ENCODE results near the gene ROBO1.
"Not testable (repeated sequence)": the region's sequence is repeated elsewhere in the genome, so short reads cannot be mapped to it uniquely, and the experiment has no call there.

Gene ROBO1

GRCh38 chr3:78911394-78911793 is 856.4 kb downstream of the ROBO1 start:
- no peak for DNase-seq (ENCODE audit: low read depth)

DNA sequence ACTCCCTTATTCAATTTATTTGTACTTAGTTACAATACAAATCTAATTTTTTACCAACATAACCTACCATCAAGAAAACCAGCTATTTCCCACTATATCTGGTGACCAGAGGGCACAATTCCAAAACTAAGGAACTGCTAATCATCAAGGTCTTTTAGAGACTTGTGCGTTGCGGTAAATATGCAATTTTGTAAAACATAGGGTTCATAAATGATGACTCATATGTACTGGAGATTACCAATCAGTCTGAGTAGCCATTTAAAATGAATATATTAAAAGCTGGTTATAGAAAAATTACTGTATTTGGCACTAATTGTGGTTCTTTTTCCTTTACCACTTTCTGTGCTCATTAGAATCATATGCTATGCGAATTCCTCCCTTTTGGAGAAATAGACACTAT is 859.6 kb downstream of the ROBO1 start:
- no peak for DNase-seq (ENCODE audit: low read depth)

GRCh38 chr3:78907367-78907766 is 860.4 kb downstream of the ROBO1 start:
- no peak for DNase-seq (ENCODE audit: low read depth)

DNA sequence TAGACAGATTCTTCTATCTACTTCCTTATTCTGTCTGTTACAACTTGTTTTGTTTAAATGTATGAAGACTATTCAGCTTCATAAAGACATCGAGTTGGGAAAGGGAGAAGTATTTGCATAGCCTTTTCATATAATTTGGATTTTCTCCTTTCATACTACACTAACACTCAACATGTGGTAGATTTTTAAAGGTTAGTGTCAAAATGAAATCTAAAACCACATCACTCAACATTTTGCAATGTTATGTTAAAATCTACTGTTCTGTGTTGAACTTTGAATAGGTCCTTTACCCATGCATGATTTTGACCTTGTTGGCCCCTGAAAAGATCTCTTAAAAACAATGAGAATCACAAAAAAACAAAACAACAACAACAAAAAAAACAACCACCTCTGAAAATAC is 860.9 kb downstream of the ROBO1 start:
- no peak for DNase-seq (ENCODE audit: low read depth)

DNA sequence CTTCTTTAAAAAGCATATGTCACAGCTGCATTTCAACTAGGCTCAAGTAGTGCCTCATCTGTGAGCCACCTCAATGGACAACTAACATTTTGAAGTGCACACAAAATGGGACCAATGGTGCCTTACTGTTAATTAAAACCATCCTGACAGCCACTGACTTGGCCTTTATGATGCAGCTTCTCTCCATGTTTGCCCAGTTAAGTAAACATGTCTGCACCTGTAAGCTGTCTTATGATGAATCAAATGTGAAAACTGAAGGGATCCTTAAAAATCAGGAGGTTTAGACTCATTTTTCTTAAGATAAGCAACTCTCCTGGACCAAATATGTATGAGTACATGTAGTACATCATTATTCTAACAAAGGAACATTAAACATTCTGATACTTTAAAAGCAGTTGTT is 861.6 kb downstream of the ROBO1 start:
- DNase-seq (ENCODE audit: low read depth), result no peak

GRCh38 chr3:78905700-78906099 is 862.1 kb downstream of the ROBO1 start:
- no peak for DNase-seq (ENCODE audit: low read depth)

GRCh38 chr3:78901544-78901943 is 866.3 kb downstream of the ROBO1 start:
- DNase-seq (ENCODE audit: low read depth), result no peak

GRCh38 chr3:78900880-78901279 is 866.9 kb downstream of the ROBO1 start:
- no peak for DNase-seq (ENCODE audit: low read depth)

- DNase-seq (ENCODE audit: low read depth), result no peak
Measured at GRCh38 chr3:78900426-78900825, 867.4 kb downstream of the ROBO1 start.

GRCh38 chr3:78895528-78895927 is 872.3 kb downstream of the ROBO1 start:
- no peak for DNase-seq (ENCODE audit: low read depth)

GRCh38 chr3:78894787-78895186 is 873.0 kb downstream of the ROBO1 start:
- no peak for DNase-seq (ENCODE audit: low read depth)

DNA sequence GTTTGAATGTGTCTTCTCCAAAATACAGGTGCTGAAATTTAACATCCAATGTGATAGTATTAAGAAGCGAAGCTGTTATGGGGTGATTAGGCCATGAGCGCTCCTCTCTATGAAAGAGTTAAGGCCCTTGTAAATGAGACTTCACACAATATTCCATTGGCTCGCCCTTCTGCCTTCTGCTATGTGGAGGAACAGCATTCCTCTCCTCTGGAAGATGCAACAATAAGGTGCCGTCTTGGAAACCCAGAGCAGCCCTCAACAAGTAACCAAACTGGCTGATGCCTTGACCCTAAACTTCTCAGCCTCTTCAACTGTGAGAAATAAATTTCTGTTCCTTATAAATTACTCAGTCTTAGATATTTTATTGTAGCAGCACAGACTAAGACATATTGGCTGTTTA is 874.6 kb downstream of the ROBO1 start:
- DNase-seq (ENCODE audit: low read depth), result no peak

- DNase-seq (ENCODE audit: low read depth), result no peak
Measured at GRCh38 chr3:78889348-78889747, 878.5 kb downstream of the ROBO1 start.

GRCh38 chr3:78888635-78889034 is 879.2 kb downstream of the ROBO1 start:
- no peak for DNase-seq (ENCODE audit: low read depth)

GRCh38 chr3:78887547-78888011 is 880.2 kb downstream of the ROBO1 start:
- no peak for DNase-seq (ENCODE audit: low read depth)

DNA sequence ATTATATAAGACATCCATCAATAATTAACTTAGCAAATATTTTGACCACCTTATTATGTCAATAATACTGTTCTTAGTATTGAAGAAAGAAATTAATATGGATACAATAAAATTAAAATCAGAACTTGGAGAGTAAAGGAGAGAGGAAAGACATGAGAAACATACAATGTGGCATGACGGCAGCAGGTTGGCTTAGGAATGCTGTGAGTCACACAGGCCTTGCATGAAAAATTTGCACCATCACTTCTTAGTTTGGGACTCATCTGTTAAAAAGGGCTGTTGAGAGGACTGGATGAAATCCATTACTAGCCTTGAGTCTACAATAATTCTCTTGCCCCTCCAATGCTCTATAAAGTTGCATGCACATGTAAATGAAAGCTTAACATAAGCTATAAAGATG is 880.8 kb downstream of the ROBO1 start:
- no peak for DNase-seq (ENCODE audit: low read depth)

- DNase-seq (ENCODE audit: low read depth), result not testable (repeated sequence)
Measured at GRCh38 chr3:78884567-78884966, 883.2 kb downstream of the ROBO1 start.

- no peak for DNase-seq (ENCODE audit: low read depth)
Measured at GRCh38 chr3:78882251-78882650, 885.5 kb downstream of the ROBO1 start.

DNA sequence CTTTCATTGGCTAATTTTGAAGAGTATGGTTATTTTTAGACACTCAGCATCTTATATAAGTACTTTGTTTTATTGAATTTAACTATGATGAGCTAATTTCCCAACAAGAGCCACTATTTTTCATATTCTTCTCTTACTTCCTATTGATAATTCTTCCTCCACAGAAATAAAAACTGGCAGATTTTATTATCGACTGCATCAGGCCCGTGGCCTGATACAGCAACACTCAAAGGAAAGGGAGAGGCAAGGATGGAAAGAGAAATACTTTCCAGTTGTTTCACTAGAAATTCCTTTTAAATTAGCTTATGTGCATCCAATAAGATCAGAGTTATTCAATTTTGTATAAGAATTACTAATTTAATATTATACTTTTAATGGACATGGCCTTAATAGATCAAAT is 886.3 kb downstream of the ROBO1 start:
- no peak for DNase-seq (ENCODE audit: low read depth)

- no peak for DNase-seq (ENCODE audit: low read depth)
Measured at GRCh38 chr3:78880603-78881461, 887.0 kb downstream of the ROBO1 start.

DNA sequence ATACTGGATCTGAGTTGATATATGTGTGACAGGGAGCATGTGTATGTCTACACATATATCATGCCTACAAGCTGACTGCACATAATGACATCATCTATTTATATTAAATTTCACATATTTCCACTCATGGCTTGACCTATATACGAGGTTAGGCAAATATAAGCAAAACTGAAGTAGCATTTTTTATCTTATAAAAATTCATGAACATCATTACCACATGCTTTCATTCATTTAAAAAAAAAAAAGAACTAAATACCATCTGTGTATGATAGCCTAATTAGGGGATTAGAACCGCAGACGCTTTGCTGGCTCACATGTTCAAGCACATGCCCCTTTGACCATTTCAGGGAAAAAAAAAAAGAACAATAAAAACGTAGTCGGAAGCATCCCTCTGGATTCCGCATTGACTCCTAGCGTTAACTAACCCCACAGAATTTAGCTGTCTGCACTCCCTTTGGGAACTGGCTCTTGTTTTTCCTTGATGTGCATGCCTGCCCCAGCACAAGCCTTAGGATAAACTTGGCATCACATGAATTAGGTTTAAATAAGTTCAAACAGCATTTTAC is 888.4 kb downstream of the ROBO1 start:
- DNase-seq (ENCODE audit: low read depth), result no peak

- no peak for DNase-seq (ENCODE audit: low read depth)
Measured at GRCh38 chr3:78878789-78879188, 889.0 kb downstream of the ROBO1 start.

- no peak for DNase-seq (ENCODE audit: low read depth)
Measured at GRCh38 chr3:78878011-78878410, 889.8 kb downstream of the ROBO1 start.

- no peak for DNase-seq (ENCODE audit: low read depth)
Measured at GRCh38 chr3:78875851-78876250, 891.9 kb downstream of the ROBO1 start.
